Measurements from ENCODE around the gene FRMPD2. TPM values are rescaled to one million over a fixed set of nuclear protein-coding genes. Genes with fewer than 3 reads are reported as not detected.

FRMPD2 gene
- total RNA-seq, 5 donors from 2014 or later (not counting 1 experiment from before 2014, with no cell fraction given), result 0.43 TPM; not detected in 4

- Histone ChIP-seq H3K27me3 (replicated peaks in 1 of 2; ENCODE audit: control insufficient read depth in 2 of 2, extremely low read depth in 1 of 2, insufficient read depth in 2 of 2, low read length in 1 of 2) (no peaks in the 10 kb centered on the region), H3K4me1 (ENCODE audit: control insufficient read depth in 1 of 2, extremely low read depth in 1 of 2, insufficient read depth in 2 of 2, low read length in 2 of 2) (peaks cover 5 to 9% of the 10 kb centered on the region in 2 experiments), H3K36me3 (ENCODE audit: control insufficient read depth in 2 of 2, extremely low read depth in 1 of 2, insufficient read depth in 1 of 2, low read length in 1 of 2) (no peaks in the 10 kb centered on the region), H3K9me3 (no peaks in the 10 kb centered on the region), H3K4me3 (ENCODE audit: control insufficient read depth in 1 of 2, extremely low read depth in 1 of 2, low read length in 1 of 2) (no peak overlapping the region), H3K27ac (ENCODE audit: low read length) (no peak overlapping the region)
- Mint-ChIP-seq H3K27me3 (no peaks in the 10 kb centered on the region), H3K4me1 (peaks cover 7 to 11% (median 10%) of the 10 kb centered on the region in 3 donors), H3K27ac (no peak overlapping the region), H3K36me3 (no peaks in the 10 kb centered on the region), H3K4me3 (no peak overlapping the region), H3K9me3 (no peaks in the 10 kb centered on the region)
- no peak for ATAC-seq (replicated peaks in 1 of 4)
- whole genome bisulfite sequencing (ENCODE audit: insufficient coverage), result 93% methylated on average over 3 of the region's 8 CpGs
- no peak for DNase-seq
- ChIA-PET POLR2A (interaction anchor here in 1 of 2 donors (0.6 kb wide), 1 partner anchor 9 kb away, joined by 3 read pairs; no protein-coding TSS in a partner anchor), CTCF (no interaction called here)
Observed at GRCh38 chr10:48302515-48303476, 28.3 kb upstream of the FRMPD2 start.

- no peak for DNase-seq
- H3K4me3 ChIP-seq (ENCODE audit: control insufficient read depth in 1 of 2, extremely low read depth in 1 of 2, low read length in 1 of 2), result no peak overlapping the region
- Mint-ChIP-seq H3K4me1 (no peaks in the 10 kb centered on the region), H3K4me3 (no peak overlapping the region), H3K36me3 (no peaks in the 10 kb centered on the region), H3K9me3 (no peaks in the 10 kb centered on the region), H3K27ac (no peak overlapping the region), H3K27me3 (peaks cover 0 to 1% of the 10 kb centered on the region in 2 donors)
- H3K4me1 ChIP-seq (ENCODE audit: control insufficient read depth in 1 of 2, extremely low read depth in 1 of 2, insufficient read depth in 2 of 2, low read length in 2 of 2), result no peaks in the 10 kb centered on the region
- ATAC-seq (replicated peaks in 1 of 4), result no peak
- no peaks in the 10 kb centered on the region for H3K9me3 ChIP-seq
- 79% methylated on average over 2 of the region's 2 CpGs for WGBS (ENCODE audit: insufficient coverage)
- no peaks in the 10 kb centered on the region for H3K27me3 ChIP-seq (replicated peaks in 1 of 2; ENCODE audit: control insufficient read depth in 2 of 2, extremely low read depth in 1 of 2, insufficient read depth in 2 of 2, low read length in 1 of 2)
- H3K36me3 ChIP-seq (ENCODE audit: control insufficient read depth in 2 of 2, extremely low read depth in 1 of 2, insufficient read depth in 1 of 2, low read length in 1 of 2), result no peaks in the 10 kb centered on the region
- no peak overlapping the region for H3K27ac ChIP-seq (ENCODE audit: low read length)
- ChIA-PET CTCF (interaction anchor here in 1 of 2 donors (0.6 to 1.2 kb wide), 2 partner anchors 9 to 1440 kb away, joined by 3 to 4 read pairs; no protein-coding TSS in a partner anchor), POLR2A (interaction anchor here in 1 of 2 donors (0.6 kb wide), 1 partner anchor 23 kb away, joined by 3 read pairs; no protein-coding TSS in a partner anchor)
Observed at GRCh38 chr10:48300556-48300955, 26.1 kb upstream of the FRMPD2 start.

- Mint-ChIP-seq H3K27me3 (peaks cover 0 to 1% of the 10 kb centered on the region in 2 donors), H3K9me3 (no peaks in the 10 kb centered on the region), H3K4me1 (no peaks in the 10 kb centered on the region), H3K4me3 (no peak overlapping the region), H3K27ac (no peak overlapping the region), H3K36me3 (no peaks in the 10 kb centered on the region)
- H3K4me1 ChIP-seq (ENCODE audit: control insufficient read depth in 1 of 2, extremely low read depth in 1 of 2, insufficient read depth in 2 of 2, low read length in 2 of 2), result no peaks in the 10 kb centered on the region
- no peak overlapping the region for H3K4me3 ChIP-seq (ENCODE audit: control insufficient read depth in 1 of 2, extremely low read depth in 1 of 2, low read length in 1 of 2)
- ChIA-PET POLR2A (no interaction called here), CTCF (interaction anchor here in 1 of 2 donors (0.5 kb wide), 1 partner anchor 21 kb away, joined by 5 read pairs; no protein-coding TSS in a partner anchor)
- no peak overlapping the region for H3K27ac ChIP-seq (ENCODE audit: low read length)
- H3K36me3 ChIP-seq (ENCODE audit: control insufficient read depth in 2 of 2, extremely low read depth in 1 of 2, insufficient read depth in 1 of 2, low read length in 1 of 2), result no peaks in the 10 kb centered on the region
- H3K27me3 ChIP-seq (replicated peaks in 1 of 2; ENCODE audit: control insufficient read depth in 2 of 2, extremely low read depth in 1 of 2, insufficient read depth in 2 of 2, low read length in 1 of 2), result no peaks in the 10 kb centered on the region
- no CpG with 5 or more reads among the region's 1 CpG for WGBS (ENCODE audit: insufficient coverage)
- DNase-seq, result no peak
- no peak for ATAC-seq (replicated peaks in 1 of 4)
- no peaks in the 10 kb centered on the region for H3K9me3 ChIP-seq
Observed at GRCh38 chr10:48299692-48300091, 25.2 kb upstream of the FRMPD2 start.

GRCh38 chr10:48299066-48299465 is 24.6 kb upstream of the FRMPD2 start:
- H3K4me3 Mint-ChIP-seq, result no peak overlapping the region
- H3K36me3 ChIP-seq (ENCODE audit: control insufficient read depth in 2 of 2, extremely low read depth in 1 of 2, insufficient read depth in 1 of 2, low read length in 1 of 2), result no peaks in the 10 kb centered on the region
- H3K27me3 Mint-ChIP-seq, result peaks cover 0 to 1% of the 10 kb centered on the region in 2 donors
- ChIA-PET POLR2A (no interaction called here), CTCF (no interaction called here)
- H3K4me1 Mint-ChIP-seq, result no peaks in the 10 kb centered on the region
- H3K4me3 ChIP-seq (ENCODE audit: control insufficient read depth in 1 of 2, extremely low read depth in 1 of 2, low read length in 1 of 2), result no peak overlapping the region
- no peaks in the 10 kb centered on the region for H3K9me3 ChIP-seq
- no peaks in the 10 kb centered on the region for H3K27me3 ChIP-seq (replicated peaks in 1 of 2; ENCODE audit: control insufficient read depth in 2 of 2, extremely low read depth in 1 of 2, insufficient read depth in 2 of 2, low read length in 1 of 2)
- H3K36me3 Mint-ChIP-seq, result no peaks in the 10 kb centered on the region
- 76% methylated on average over 2 of the region's 7 CpGs for WGBS (ENCODE audit: insufficient coverage)
- H3K27ac ChIP-seq (ENCODE audit: low read length), result no peak overlapping the region
- DNase-seq, result no peak
- ATAC-seq (replicated peaks in 1 of 4), result no peak
- no peaks in the 10 kb centered on the region for H3K4me1 ChIP-seq (ENCODE audit: control insufficient read depth in 1 of 2, extremely low read depth in 1 of 2, insufficient read depth in 2 of 2, low read length in 2 of 2)
- H3K27ac Mint-ChIP-seq, result no peak overlapping the region
- H3K9me3 Mint-ChIP-seq, result no peaks in the 10 kb centered on the region

GRCh38 chr10:48296576-48297098 is 22.1 kb upstream of the FRMPD2 start:
- Mint-ChIP-seq H3K9me3 (no peaks in the 10 kb centered on the region), H3K4me3 (no peak overlapping the region), H3K4me1 (no peaks in the 10 kb centered on the region), H3K36me3 (no peaks in the 10 kb centered on the region), H3K27me3 (peaks cover 0 to 1% of the 10 kb centered on the region in 2 donors), H3K27ac (no peak overlapping the region)
- DNase-seq, result no peak
- Histone ChIP-seq H3K27me3 (replicated peaks in 1 of 2; ENCODE audit: control insufficient read depth in 2 of 2, extremely low read depth in 1 of 2, insufficient read depth in 2 of 2, low read length in 1 of 2) (no peaks in the 10 kb centered on the region), H3K4me3 (ENCODE audit: control insufficient read depth in 1 of 2, extremely low read depth in 1 of 2, low read length in 1 of 2) (no peak overlapping the region), H3K9me3 (no peaks in the 10 kb centered on the region), H3K36me3 (ENCODE audit: control insufficient read depth in 2 of 2, extremely low read depth in 1 of 2, insufficient read depth in 1 of 2, low read length in 1 of 2) (no peaks in the 10 kb centered on the region), H3K4me1 (ENCODE audit: control insufficient read depth in 1 of 2, extremely low read depth in 1 of 2, insufficient read depth in 2 of 2, low read length in 2 of 2) (no peaks in the 10 kb centered on the region), H3K27ac (ENCODE audit: low read length) (no peak overlapping the region)
- ATAC-seq (replicated peaks in 1 of 4), result no peak
- ChIA-PET POLR2A (no interaction called here), CTCF (no interaction called here)
- 79% methylated on average over 3 of the region's 4 CpGs for WGBS (ENCODE audit: insufficient coverage)

- Mint-ChIP-seq H3K36me3 (no peaks in the 10 kb centered on the region), H3K9me3 (no peaks in the 10 kb centered on the region), H3K27me3 (peaks cover 0 to 1% of the 10 kb centered on the region in 2 donors), H3K27ac (no peak overlapping the region), H3K4me3 (no peak overlapping the region), H3K4me1 (peaks cover 4 to 9% (median 7%) of the 10 kb centered on the region in 3 donors)
- Histone ChIP-seq H3K9me3 (no peaks in the 10 kb centered on the region), H3K27me3 (replicated peaks in 1 of 2; ENCODE audit: control insufficient read depth in 2 of 2, extremely low read depth in 1 of 2, insufficient read depth in 2 of 2, low read length in 1 of 2) (peaks cover 0 to 6% of the 10 kb centered on the region in 2 experiments), H3K4me3 (ENCODE audit: control insufficient read depth in 1 of 2, extremely low read depth in 1 of 2, low read length in 1 of 2) (no peak overlapping the region), H3K27ac (ENCODE audit: low read length) (no peak overlapping the region), H3K4me1 (ENCODE audit: control insufficient read depth in 1 of 2, extremely low read depth in 1 of 2, insufficient read depth in 2 of 2, low read length in 2 of 2) (no peaks in the 10 kb centered on the region), H3K36me3 (ENCODE audit: control insufficient read depth in 2 of 2, extremely low read depth in 1 of 2, insufficient read depth in 1 of 2, low read length in 1 of 2) (no peaks in the 10 kb centered on the region)
- no peak for DNase-seq
- WGBS (ENCODE audit: insufficient coverage), result 89% methylated on average over 1 of the region's 2 CpGs
- ChIA-PET POLR2A (no interaction called here), CTCF (no interaction called here)
- ATAC-seq (replicated peaks in 1 of 4), result no peak
Observed at GRCh38 chr10:48294431-48294830, 19.9 kb upstream of the FRMPD2 start.
